NCI-H1092 treated with DMSO at 0.1 percent for 48 hours (cell line): ENCODE results near the gene UQCC5.

Experiments
- DNase-seq: peaks from one replicate; lab custom pipeline; 2025; lab: John Stamatoyannopoulos, UW

UQCC5 gene

DNA sequence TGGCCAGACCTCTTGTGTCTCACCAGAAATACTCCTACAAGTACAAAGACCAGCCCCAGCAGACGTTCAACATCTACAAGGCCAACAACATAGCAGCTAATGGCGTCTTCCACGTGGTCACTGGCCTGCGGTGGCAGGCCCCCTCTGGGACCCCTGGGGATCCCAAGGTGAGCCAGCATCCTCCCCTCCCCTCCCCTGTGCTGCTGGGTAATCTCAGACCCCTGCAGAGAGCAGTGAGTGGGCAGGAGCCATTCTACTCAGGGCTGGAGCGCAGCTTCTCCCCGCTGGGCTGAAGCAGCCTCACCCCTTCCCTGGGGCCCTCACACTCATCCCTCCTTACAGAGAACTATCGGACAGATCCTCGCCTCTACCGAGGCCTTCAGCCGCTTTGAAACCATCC lies 31.4 kb upstream of the UQCC5 start:
- DNase-seq: no peak

DNA sequence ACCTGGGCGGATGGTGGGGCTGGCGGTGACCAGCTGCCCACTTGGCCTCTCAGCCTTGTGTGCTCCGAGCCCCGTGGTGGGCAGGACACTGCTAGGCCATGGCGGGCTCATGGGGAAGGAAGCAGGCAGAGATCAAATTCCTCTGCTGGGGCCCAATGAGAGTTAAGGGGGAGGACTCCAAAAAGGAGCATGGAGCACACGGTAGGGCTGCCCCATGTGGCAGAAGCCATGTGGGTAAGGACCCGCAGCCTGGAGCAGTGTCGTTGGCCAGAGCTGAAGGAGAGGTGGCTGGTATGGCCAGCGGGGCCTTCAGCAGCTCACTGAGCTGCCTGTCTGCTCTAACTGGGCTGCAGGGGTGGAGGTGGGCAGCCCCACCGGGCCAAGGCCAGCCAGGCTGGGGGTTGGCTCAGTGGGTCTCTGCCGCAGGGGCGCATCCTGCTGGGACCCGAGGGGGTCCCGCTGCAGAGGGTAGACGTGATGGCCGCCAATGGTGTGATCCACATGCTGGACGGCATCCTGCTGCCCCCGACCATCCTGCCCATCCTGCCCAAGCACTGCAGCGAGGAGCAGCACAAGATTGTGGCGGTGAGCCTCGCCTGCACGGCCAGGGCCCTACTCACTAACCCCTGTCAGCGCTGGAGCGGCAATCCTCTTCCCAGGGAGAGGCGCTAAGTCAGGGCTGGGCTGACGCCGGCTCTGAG lies 30.0 kb upstream of the UQCC5 start:
- DNase-seq: no peak

DNA sequence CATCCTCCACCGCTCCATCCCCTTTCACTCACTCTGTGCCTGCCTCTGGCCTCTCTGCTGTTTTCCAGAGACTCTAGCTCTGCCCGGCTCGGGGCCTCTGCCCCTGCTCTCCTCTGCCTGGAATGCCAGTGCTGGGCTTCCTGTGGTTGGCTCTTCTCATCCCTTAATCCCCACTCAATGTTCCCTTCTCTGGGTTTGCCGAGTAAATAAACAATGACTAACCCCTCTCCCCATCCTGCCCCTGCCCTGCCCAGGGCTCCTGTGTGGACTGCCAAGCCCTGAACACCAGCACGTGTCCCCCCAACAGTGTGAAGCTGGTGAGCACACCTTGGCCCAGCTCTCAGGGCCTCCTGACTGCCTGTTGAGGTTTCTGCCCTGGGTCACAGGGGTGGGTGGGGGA lies 29.0 kb upstream of the UQCC5 start:
- DNase-seq: no peak

DNA sequence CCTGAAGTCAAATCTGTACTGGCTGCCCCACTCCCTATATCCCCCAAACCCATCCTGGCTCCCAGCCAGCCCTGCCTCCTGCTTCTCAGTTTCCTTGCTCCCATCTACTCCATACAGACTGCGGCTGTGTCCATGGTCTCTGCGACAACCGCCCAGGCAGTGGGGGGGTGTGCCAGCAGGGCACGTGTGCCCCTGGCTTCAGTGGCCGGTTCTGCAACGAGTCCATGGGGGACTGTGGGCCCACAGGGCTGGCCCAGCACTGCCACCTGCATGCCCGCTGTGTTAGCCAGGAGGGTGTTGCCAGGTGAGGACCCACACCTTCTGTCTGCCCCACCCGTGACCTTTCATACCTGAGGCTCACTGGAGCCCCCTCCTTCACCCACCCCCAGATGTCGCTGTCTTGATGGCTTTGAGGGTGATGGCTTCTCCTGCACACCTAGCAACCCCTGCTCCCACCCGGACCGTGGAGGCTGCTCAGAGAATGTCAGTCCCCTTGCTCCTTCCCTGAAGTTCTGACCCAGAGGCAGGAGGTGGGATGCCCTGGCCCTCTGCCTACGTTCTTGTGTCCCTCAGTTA lies 26.6 kb upstream of the UQCC5 start:
- DNase-seq: no peak

DNA sequence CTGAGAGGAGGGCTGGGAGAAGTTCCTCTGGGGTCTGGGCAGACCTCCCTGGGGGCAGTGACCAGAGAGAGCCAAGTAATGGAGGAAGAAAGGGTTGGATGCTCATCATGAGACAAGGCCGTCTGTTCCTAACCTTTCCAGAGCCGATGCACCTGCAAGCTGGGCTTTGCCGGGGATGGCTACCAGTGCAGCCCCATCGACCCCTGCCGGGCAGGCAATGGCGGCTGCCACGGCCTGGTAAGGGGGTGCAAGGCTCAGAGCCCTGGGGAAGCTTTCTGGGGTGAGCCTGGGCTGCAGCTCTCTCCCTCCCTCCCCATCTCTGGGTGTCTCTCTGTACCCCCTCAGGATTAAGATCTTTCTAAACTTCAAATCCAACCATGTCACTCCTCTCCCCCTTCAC lies 24.9 kb upstream of the UQCC5 start:
- DNase-seq: no peak

DNA sequence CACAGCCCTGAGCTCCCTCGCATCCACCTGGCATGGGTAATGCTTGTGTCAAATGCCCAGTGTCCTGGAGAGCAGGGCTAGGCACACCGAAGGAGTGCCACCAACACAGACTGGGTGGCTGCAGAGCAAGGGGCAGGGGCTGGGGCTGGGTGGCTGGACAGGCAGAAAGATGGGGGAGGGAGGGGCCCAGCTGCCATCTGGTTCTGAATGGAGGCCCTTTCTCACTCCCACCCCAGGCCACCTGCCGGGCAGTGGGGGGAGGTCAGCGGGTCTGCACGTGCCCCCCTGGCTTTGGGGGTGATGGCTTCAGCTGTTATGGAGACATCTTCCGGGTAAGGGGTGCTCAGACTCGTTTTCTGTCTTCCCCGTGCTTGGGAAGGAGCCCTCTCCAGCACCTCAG lies 24.3 kb upstream of the UQCC5 start:
- DNase-seq: no peak

- DNase-seq: no peak
Observed at GRCh38 chr3:52512727-52513126, 23.7 kb upstream of the UQCC5 start.

DNA sequence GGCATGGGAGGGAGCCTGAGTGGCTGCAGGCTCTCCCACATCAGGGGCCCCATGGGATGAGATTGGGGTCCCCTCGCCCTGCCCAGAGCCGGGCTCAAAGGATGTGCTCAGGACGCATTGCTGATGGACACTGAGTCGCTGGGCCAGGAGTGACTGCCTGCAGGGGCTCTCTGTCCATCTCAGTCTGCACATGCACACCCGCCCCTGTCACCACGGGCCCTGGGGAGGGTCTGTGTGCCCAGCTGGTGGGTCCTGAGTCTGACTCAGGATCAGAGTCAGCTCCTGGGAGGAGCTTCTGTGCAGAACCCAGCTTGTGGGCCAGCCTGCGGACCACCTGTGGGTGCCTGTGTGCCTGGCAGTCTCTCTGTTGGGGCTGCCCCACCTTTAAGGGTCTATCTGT lies 23.1 kb upstream of the UQCC5 start:
- no peak for DNase-seq

GRCh38 chr3:52514576-52514975 lies 21.8 kb upstream of the UQCC5 start:
- no peak for DNase-seq

- DNase-seq: no peak
Observed at GRCh38 chr3:52515192-52515591, 21.2 kb upstream of the UQCC5 start.

DNA sequence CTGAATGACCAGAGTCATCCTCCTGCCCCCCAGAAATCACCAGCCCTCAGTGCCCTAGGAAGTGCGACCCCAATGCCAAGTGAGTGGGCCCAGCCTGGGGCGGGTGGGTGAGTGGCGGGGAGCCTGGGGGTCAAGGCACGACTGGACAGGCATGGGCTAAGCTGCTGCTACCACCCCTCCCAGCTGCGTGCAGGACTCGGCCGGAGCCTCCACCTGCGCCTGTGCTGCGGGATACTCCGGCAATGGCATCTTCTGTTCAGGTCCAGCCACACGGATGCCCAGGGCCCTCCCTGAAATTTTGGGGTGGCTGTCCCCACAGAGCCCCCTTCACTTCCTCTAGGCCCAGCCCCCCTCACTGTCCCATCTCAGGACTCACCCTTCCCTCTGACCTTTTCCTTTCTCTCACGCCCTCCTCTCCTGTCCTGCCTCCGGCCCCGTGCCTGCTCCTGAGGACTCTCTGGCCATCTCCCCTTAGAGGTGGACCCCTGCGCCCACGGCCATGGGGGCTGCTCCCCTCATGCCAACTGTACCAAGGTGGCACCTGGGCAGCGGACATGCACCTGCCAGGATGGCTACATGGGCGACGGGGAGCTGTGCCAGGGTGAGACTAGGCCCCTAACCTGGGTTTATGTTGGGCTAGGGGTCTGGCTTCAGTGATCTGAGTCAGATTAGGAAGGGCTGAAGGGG lies 19.8 kb upstream of the UQCC5 start:
- DNase-seq: no peak

DNA sequence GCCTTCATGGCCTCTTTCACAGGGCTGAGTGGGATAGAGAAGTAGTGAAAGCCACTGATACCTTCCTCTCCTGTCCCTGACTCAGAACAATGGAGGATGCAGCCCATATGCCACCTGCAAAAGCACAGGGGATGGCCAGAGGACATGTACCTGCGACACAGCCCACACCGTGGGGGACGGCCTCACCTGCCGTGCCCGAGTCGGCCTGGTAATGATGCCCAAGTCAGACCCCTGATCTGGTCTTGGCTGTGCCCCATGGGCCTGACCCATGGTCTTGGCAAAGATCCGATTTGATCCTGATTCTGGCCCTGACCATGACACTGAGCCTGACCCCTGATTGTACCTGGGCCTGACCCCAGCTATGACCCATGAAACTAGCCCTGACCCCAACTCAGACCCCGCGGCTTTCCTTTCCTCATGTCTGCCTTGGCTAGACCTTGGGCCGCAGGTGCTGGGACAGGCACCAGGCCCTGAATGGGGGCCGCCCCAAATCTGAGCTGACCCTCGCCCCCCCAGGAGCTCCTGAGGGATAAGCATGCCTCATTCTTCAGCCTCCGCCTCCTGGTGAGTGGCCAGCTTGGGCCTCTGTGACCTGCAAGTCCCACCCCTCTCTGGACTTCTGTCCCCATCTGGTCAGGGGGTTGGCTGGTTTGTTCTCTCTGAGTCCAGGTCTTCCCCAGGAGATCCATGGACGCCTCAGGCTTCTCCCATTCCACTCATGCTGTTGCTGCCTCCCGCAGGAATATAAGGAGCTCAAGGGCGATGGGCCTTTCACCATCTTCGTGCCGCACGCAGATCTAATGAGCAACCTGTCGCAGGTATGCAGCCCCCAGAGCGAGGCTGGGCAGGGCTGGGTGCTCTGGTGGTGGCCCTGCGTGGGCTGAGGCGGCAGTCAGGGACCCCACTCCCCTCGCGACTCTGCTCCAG lies 18.3 kb upstream of the UQCC5 start:
- DNase-seq: no peak

GRCh38 chr3:52518723-52519444 lies 17.5 kb upstream of the UQCC5 start:
- DNase-seq: no peak

DNA sequence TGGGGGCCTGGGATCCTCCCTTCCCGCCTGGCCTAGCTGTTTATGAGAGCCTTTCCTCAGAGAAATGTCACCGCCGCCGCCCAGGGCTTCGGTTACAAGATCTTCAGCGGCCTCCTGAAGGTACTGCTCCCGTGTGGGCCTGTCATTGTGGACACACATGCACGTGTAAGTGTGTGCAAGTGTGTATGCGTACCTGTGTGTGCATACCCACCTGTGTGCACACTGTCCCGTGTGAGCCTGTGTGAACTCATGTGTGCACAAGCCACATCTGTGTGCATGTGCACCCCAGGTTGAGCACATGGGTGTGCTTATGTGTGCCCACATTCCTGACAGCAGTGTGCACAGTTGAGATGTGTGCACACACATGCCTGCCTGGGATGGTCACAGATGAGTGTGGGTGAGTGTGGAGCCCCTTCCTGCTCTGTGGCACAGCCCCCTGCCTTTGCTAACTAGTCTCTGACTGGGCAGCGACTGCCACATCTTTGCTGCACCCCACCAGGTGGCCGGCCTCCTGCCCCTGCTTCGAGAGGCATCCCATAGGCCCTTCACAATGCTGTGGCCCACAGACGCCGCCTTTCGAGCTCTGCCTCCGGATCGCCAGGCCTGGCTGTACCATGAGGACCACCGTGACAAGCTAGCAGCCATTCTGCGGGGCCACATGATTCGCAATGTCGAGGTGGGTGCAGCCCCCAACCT lies 16.8 kb upstream of the UQCC5 start:
- DNase-seq: no peak

GRCh38 chr3:52520141-52520667 lies 16.2 kb upstream of the UQCC5 start:
- no peak for DNase-seq

DNA sequence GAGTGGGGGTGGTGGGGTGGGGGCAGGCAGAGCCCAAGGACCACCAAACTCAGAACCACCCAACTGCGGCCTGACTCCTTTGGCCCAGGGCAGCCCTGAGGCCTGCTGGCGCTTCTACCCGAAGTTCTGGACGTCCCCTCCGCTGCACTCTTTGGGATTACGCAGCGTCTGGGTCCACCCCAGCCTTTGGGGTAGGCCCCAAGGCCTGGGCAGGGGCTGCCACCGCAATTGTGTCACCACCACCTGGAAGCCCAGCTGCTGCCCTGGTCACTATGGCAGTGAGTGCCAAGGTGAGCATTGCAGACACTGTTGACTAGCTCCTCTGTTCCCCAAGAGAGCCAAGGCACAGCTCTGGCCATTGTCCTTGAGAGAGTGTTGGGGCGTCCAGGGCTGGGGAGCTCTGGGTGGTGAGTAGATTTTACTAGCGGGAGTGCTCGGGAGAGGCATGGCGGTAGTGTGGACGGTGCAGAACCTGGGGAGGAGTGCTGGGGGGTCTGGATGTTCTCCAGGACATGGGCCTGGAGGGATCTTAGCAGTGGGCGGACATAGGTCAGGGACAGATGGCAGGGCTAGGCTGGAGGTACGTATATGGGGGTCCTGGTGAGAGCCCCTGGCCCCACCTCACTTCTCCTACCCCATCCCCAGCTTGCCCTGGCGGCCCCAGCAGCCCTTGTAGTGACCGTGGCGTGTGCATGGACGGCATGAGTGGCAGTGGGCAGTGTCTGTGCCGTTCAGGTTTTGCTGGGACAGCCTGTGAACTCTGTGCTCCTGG lies 15.5 kb upstream of the UQCC5 start:
- DNase-seq: no peak

GRCh38 chr3:52521488-52521824 lies 14.9 kb upstream of the UQCC5 start:
- DNase-seq: no peak

DNA sequence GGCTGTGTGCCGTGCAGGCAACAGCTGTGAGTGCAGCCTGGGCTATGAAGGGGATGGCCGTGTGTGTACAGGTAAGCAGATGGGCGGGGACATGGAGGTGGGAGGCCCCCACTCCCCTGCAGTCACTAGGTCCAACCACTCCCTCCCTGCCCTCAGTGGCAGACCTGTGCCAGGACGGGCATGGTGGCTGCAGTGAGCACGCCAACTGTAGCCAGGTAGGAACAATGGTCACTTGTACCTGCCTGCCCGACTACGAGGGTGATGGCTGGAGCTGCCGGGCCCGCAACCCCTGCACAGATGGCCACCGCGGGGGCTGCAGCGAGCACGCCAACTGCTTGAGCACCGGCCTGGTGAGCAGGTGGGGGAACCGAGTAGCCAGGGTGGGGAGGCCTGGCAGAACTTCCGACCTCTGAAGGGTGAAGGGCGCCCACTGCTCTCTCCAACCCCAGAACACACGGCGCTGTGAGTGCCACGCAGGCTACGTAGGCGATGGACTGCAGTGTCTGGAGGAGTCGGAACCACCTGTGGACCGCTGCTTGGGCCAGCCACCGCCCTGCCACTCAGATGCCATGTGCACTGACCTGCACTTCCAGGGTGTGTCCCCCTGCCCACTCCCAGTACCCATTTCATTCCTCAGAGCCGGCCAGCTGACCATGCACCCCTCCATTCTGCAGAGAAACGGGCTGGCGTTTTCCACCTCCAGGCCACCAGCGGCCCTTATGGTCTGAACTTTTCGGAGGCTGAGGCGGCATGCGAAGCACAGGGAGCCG lies 14.3 kb upstream of the UQCC5 start:
- DNase-seq: no peak

GRCh38 chr3:52522651-52523251 lies 13.7 kb upstream of the UQCC5 start:
- DNase-seq: no peak
